PFSK-1 (cell line): Measurements from ENCODE around the gene EN2.

Source experiments
- POLR2AphosphoS5 ChIP-seq: IDR thresholded peaks from 2 replicates; pipeline ENCODE4 v1.6.1; 2012; ENCODE audit warnings: low read depth, mild to moderate bottlenecking, control low read depth, low read length, moderate library complexity
- SIN3A ChIP-seq: IDR thresholded peaks from 2 replicates; pipeline ENCODE4 v1.6.1; 2012; ENCODE audit warnings: mild to moderate bottlenecking, low read length, moderate library complexity, borderline replicate concordance; ENCODE audit not compliant: insufficient read depth
- TAF1 ChIP-seq: IDR thresholded peaks from 2 replicates; pipeline ENCODE4 v1.6.1; 2012; ENCODE audit warnings: low read length, control low read depth, borderline replicate concordance; ENCODE audit not compliant: insufficient read depth

DNA sequence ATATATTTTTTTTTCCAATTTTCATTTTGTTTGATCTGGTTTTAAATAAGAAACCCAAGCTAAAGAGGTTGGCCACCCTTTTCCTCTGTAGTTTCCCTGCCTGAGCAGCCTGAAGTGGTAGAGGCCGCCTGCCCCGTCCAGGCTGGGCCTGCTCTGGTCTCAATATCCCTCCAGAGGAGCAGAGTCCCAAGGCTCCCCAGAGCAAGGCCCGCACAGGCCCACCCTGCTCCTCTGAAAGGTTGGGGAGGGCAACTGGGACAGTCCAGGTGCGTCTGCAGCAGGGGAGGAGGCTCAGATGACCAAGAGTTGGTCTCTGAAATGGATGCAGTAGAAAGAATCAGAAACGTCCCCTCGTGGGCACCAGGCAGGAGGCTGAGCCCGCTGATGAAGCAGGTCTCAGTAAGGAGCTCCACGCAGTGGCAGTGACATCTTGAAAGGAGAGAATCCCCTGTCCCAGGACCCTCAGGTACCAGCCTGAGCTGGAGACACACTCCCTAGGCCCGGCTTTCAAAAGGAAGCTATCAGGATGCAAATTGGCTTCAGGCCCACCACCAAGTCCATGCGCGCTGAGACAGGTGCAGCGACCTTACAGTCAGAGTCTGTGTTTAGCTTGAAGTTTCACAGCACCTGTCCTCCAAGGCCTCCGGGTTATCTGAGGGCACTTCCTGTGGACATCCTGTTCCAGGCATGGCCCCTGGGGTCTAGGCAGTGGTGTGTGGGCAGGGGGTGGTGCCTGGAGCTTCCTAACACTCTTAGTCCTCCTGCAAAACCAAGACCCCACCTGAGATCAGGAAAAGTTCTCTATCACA is 37.7 kb downstream of the EN2 start:
- TF ChIP-seq TAF1 (no peak), SIN3A (no peak), POLR2AphosphoS5 (no peak)
